SK-N-SH (cell line): ENCODE results near the gene FAF2. TPM values are rescaled to one million over a fixed set of nuclear protein-coding genes. Genes with fewer than 3 reads are reported as not detected.
A peak's percentile ranks its signal among the peaks of the same experiment; 100 is the strongest.

ENCODE experiments used
- CTCF ChIA-PET: fragments of 300-600, 350-600 bp; formaldehyde crosslinking; extraction: SDS; loops from one replicate; lab custom pipeline; 2021; lab: Yijun Ruan, JAX
- POLR2A ChIA-PET: fragments of 350-600 bp; sonication (Branson Sonifier 250); formaldehyde crosslinking; extraction: SDS; loops from one replicate; lab custom pipeline; 2020; ENCODE audit warnings: antibody characterized with exemption, inconsistent platforms; lab: Yijun Ruan, JAX
- DNase-seq: peaks from one replicate; pipeline ENCODE4 v3.0.0; 2012
- H2AFZ ChIP-seq: fragments of 200-600 bp; sonication (generic); 2 replicates; pipeline ENCODE4 v1.8.1; 2016; ENCODE audit warnings: antibody characterized with exemption, mild to moderate bottlenecking, low read depth
- H3F3A ChIP-seq: fragments of 200-600 bp; sonication (generic); replicated peaks from 2 replicates; pipeline ENCODE3; 2016; ENCODE audit warnings: antibody characterized with exemption, mild to moderate bottlenecking; ENCODE audit not compliant: insufficient read depth
- H3K27ac ChIP-seq, 2 experiments: fragments of 200-500 bp in 1 of 2; fragments of 200-600 bp in 1 of 2; sonication (Bioruptor generic) in 1 of 2; sonication (generic), shearing (Covaris generic) in 1 of 2; 2 replicates each; pipeline versions ENCODE4 v1.5.1 to v1.6.1; 2014 to 2016; ENCODE audit warnings: low read depth in 2 of 2, inconsistent platforms in 1 of 2, low read length in 1 of 2, mild to moderate bottlenecking in 1 of 2, mixed read lengths in 1 of 2
- H3K27me3 ChIP-seq: fragments of 200-600 bp; sonication (generic), shearing (Covaris generic); 2 replicates; pipeline ENCODE4 v1.6.1; 2016; ENCODE audit warnings: mixed run types; ENCODE audit not compliant: insufficient read depth
- H3K36me3 ChIP-seq, 2 experiments: fragments of 200-500 bp in 1 of 2; fragments of 200-600 bp in 1 of 2; sonication (Bioruptor generic) in 1 of 2; sonication (generic) in 1 of 2; replicated peaks in 1 of 2; 2 replicates each; pipeline versions ENCODE3 to v1.5.1; 2014 to 2016; ENCODE audit warnings: low read length in 1 of 2, mild to moderate bottlenecking in 1 of 2; ENCODE audit not compliant: insufficient read depth in 2 of 2, control insufficient read depth in 1 of 2
- H3K4me1 ChIP-seq, 2 experiments: fragments of 200-500 bp in 1 of 2; fragments of 200-600 bp in 1 of 2; sonication (Bioruptor generic) in 1 of 2; sonication (generic), shearing (Covaris generic) in 1 of 2; 2 replicates each; pipeline versions ENCODE4 v1.5.1 to v1.6.1; 2014 to 2016; ENCODE audit warnings: low read depth in 1 of 2, low read length in 1 of 2, mixed run types in 1 of 2; ENCODE audit not compliant: insufficient read depth in 2 of 2, control insufficient read depth in 1 of 2
- H3K4me2 ChIP-seq: fragments of 200-600 bp; sonication (generic), shearing (Covaris generic); 2 replicates; pipeline ENCODE4 v1.6.1; 2017; ENCODE audit warnings: mixed run types
- H3K4me3 ChIP-seq, 2 experiments: fragments of 200-500 bp in 1 of 2; fragments of 200-600 bp in 1 of 2; sonication (Bioruptor generic) in 1 of 2; sonication (generic), shearing (Covaris generic) in 1 of 2; 2 replicates each; pipeline versions ENCODE4 v1.5.1 to v1.8.1; 2014 to 2016; ENCODE audit warnings: low read depth in 2 of 2, inconsistent platforms in 1 of 2, low read length in 1 of 2, mild to moderate bottlenecking in 1 of 2, mixed read lengths in 1 of 2, moderate library complexity in 1 of 2
- H3K79me2 ChIP-seq: fragments of 200-600 bp; sonication (generic); 2 replicates; pipeline ENCODE4 v1.8.1; 2017; ENCODE audit warnings: mild to moderate bottlenecking; ENCODE audit not compliant: insufficient read depth
- H3K9ac ChIP-seq: fragments of 200-600 bp; sonication (generic); 2 replicates; pipeline ENCODE4 v1.6.1; 2017; ENCODE audit warnings: mixed run types
- H3K9me2 ChIP-seq: fragments of 200-600 bp; sonication (generic); 2 replicates; pipeline ENCODE4 v1.6.1; 2017; ENCODE audit warnings: mixed run types
- H3K9me3 ChIP-seq: fragments of 200-600 bp; sonication (generic); 2 replicates; pipeline ENCODE4 v1.6.1; 2017; ENCODE audit warnings: mixed run types, mild to moderate bottlenecking, moderate library complexity
- H4K20me1 ChIP-seq: fragments of 200-600 bp; sonication (generic); 2 replicates; pipeline ENCODE4 v1.6.1; 2017; ENCODE audit warnings: mild to moderate bottlenecking, mixed run types; ENCODE audit not compliant: insufficient read depth
- ELF1 ChIP-seq: IDR thresholded peaks from 2 replicates; pipeline ENCODE4 v1.4.0; 2012
- FOSL2 ChIP-seq: IDR thresholded peaks from 2 replicates; pipeline ENCODE4 v1.4.0; 2012; ENCODE audit warnings: low read depth, mild to moderate bottlenecking, moderate library complexity, borderline replicate concordance
- FOXJ3 ChIP-seq: sonication (generic); formaldehyde crosslinking; IDR thresholded peaks from 2 replicates; pipeline ENCODE4 v1.5.1; 2020; ENCODE audit warnings: mild to moderate bottlenecking, missing genetic modification reagents
- MXI1 ChIP-seq: IDR thresholded peaks from 2 replicates; pipeline ENCODE4 v1.6.1; 2012; ENCODE audit warnings: mild to moderate bottlenecking, low read depth, low read length, improper control_type of control experiment
- POLR2AphosphoS5 ChIP-seq: IDR thresholded peaks from 2 replicates; pipeline ENCODE4 v1.6.1; 2012; ENCODE audit warnings: low read depth, low read length
- RFX5 ChIP-seq: IDR thresholded peaks from 2 replicates; pipeline ENCODE4 v1.6.1; 2012; ENCODE audit warnings: mild to moderate bottlenecking, improper control_type of control experiment, low read length
- RXRA ChIP-seq: IDR thresholded peaks from 2 replicates; pipeline ENCODE4 v1.4.0; 2012; ENCODE audit warnings: low read depth, mild to moderate bottlenecking, borderline replicate concordance
- SIN3A ChIP-seq: IDR thresholded peaks from 2 replicates; pipeline ENCODE4 v1.6.1; 2012; ENCODE audit warnings: low read depth, mild to moderate bottlenecking, low read length, moderate library complexity, borderline replicate concordance
- TEAD4 ChIP-seq: IDR thresholded peaks from 2 replicates; pipeline ENCODE4 v1.4.0; 2012; ENCODE audit warnings: mild to moderate bottlenecking, borderline replicate concordance; ENCODE audit not compliant: insufficient read depth
- WGBS: methylation state at CpG from one replicate; pipeline ENCODE4 v1.1.6; 2017; ENCODE audit warnings: low lambda C conversion rate; 5-methylcytosine and 5-hydroxymethylcytosine counted together
- polyA plus RNA-seq, 3 experiments: library from polyadenylated mRNA; depleted of rRNA; stranded (reverse); fragments of >200 nt; gene quantifications; 2 replicates each; pipeline ENCODE4 v1.2.3, GENCODE V29; 2012
- TF ChIP-seq, protein P1 (sequence below): IDR thresholded peaks from 2 replicates; pipeline ENCODE4 v1.4.0; 2012; ENCODE audit warnings: low read depth, borderline replicate concordance
- TF ChIP-seq, protein P2 (sequence below): IDR thresholded peaks from 2 replicates; pipeline ENCODE4 v1.4.0; 2012; ENCODE audit warnings: low read depth, borderline replicate concordance
- TF ChIP-seq, protein P3 (sequence below): fragments of 200-600 bp; sonication (generic); IDR thresholded peaks from 2 replicates; pipeline ENCODE4 v1.6.1; 2017; ENCODE audit warnings: antibody characterized with exemption, mild to moderate bottlenecking, moderate library complexity

Gene FAF2
- polyA plus RNA-seq, 1 of the 3 experiments (the other 2 are of a cell fraction): 25.5 TPM

DNA sequence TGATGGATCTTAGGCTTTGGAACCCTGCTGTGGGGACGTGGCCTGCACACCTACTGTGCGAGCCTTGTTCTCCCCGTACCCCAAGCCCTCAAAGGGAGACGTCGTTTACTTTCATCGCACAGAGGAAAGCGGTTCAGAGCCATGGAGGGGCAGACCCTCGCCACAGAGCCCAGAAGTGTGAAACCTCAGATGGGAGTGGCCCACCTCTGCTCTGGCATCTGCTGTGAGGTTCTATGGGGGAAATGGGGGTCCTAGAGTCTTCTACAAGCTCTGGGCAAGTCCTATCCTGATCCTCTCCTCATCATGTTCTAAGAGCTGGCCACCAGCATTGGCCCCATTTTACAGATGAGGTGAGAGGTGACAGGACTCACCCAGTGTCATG is 92.8 kb downstream of the FAF2 start:
- H2AFZ ChIP-seq: no peak overlapping the region
- POLR2A ChIA-PET: no interaction called here

DNA sequence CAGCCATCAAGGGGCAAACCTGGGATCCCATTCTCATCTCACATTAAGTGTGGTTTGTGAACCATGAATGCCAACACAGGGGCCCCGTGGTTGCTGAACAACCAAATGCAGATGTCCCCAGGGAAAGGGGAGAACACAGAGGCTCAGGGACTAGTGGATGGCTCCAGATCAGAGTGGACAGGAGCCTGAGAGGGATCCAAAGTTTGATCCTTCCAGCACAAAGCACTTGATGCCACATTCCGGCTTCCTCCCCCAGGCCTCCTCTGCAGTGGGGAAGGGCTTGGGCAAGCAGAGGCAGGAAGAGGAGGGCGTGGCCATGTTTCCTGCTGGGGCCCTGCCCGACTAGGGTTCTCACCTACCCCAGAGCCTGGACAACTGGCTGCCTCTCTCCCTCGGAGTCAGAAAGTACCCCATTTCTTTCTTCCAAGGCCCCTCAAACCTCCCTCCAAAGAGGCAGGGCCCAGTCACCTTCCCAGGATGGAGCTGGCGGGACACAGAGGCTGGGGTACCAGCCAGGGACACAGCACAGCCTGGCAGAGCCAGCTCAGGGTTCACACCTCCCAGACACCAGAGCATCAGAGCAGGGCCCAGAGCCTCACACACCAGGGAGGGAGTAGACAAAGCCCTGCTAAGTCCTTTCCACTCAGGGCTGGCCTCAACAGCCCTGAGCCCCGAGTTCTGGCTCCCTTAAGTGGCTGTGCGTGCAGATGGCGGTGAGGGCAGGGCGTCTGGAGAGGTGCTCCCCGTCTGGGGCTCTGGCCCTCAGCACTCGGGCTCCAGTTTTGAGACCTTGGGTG is 93.4 kb downstream of the FAF2 start:
- no peak for DNase-seq
- Histone ChIP-seq H3K4me2 (peak overlapping the region; percentile 94; the same call in 1 of the 2 replicates), H3K27ac (no peak overlapping the region), H3K9ac (no peak overlapping the region), H3K4me1 (peaks cover 10 to 19% of the 10 kb centered on the region in 2 experiments; a peak in 3 of 4 replicates), H3K4me3 (no peak overlapping the region), H3K36me3 (no peaks in the 10 kb centered on the region), H3F3A (no peaks in the 10 kb centered on the region), H2AFZ (no peak overlapping the region), H3K27me3 (no peaks in the 10 kb centered on the region), H3K9me2 (no peaks in the 10 kb centered on the region), H3K9me3 (no peaks in the 10 kb centered on the region), H4K20me1 (no peaks in the 10 kb centered on the region), H3K79me2 (peaks cover 2% of the 10 kb centered on the region; the same call in 1 of the 2 replicates)
- 72% methylated on average over 5 of the region's 12 CpGs for WGBS
- CTCF ChIA-PET: interaction anchor here (0.9 to 3.5 kb wide), 5 partner anchors 32 to 125 kb away, joined by 3 to 20 read pairs (median 4); partner anchors contain the start of gene CLTB
- TF ChIP-seq SIN3A (no peak), POLR2AphosphoS5 (no peak), TEAD4 (no peak), FOXJ3 (CRISPR knock-in tag) (no peak), RFX5 (no peak), RXRA (no peak)
- TF ChIP-seq, protein P1, sequence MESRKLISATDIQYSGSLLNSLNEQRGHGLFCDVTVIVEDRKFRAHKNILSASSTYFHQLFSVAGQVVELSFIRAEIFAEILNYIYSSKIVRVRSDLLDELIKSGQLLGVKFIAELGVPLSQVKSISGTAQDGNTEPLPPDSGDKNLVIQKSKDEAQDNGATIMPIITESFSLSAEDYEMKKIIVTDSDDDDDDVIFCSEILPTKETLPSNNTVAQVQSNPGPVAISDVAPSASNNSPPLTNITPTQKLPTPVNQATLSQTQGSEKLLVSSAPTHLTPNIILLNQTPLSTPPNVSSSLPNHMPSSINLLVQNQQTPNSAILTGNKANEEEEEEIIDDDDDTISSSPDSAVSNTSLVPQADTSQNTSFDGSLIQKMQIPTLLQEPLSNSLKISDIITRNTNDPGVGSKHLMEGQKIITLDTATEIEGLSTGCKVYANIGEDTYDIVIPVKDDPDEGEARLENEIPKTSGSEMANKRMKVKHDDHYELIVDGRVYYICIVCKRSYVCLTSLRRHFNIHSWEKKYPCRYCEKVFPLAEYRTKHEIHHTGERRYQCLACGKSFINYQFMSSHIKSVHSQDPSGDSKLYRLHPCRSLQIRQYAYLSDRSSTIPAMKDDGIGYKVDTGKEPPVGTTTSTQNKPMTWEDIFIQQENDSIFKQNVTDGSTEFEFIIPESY: no peak
- TF ChIP-seq, protein P2, sequence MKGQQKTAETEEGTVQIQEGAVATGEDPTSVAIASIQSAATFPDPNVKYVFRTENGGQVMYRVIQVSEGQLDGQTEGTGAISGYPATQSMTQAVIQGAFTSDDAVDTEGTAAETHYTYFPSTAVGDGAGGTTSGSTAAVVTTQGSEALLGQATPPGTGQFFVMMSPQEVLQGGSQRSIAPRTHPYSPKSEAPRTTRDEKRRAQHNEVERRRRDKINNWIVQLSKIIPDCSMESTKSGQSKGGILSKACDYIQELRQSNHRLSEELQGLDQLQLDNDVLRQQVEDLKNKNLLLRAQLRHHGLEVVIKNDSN: no peak
- POLR2A ChIA-PET: no interaction called here

More for the DNA sequence above, 92.8 kb downstream of the FAF2 start:
- H3K27ac ChIP-seq: no peak overlapping the region
- H3F3A ChIP-seq: no peaks in the 10 kb centered on the region
- WGBS: 94% methylated on average over 8 of the region's 8 CpGs
- H3K9ac ChIP-seq: no peak overlapping the region
- H3K9me2 ChIP-seq: no peaks in the 10 kb centered on the region
- no peak for TF ChIP-seq POLR2AphosphoS5
- no peak for TF ChIP-seq ELF1
- no peak for TF ChIP-seq FOSL2
- TF ChIP-seq, protein P3, sequence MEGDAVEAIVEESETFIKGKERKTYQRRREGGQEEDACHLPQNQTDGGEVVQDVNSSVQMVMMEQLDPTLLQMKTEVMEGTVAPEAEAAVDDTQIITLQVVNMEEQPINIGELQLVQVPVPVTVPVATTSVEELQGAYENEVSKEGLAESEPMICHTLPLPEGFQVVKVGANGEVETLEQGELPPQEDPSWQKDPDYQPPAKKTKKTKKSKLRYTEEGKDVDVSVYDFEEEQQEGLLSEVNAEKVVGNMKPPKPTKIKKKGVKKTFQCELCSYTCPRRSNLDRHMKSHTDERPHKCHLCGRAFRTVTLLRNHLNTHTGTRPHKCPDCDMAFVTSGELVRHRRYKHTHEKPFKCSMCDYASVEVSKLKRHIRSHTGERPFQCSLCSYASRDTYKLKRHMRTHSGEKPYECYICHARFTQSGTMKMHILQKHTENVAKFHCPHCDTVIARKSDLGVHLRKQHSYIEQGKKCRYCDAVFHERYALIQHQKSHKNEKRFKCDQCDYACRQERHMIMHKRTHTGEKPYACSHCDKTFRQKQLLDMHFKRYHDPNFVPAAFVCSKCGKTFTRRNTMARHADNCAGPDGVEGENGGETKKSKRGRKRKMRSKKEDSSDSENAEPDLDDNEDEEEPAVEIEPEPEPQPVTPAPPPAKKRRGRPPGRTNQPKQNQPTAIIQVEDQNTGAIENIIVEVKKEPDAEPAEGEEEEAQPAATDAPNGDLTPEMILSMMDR: no peak
- no peak for TF ChIP-seq MXI1
- TF ChIP-seq, protein P1: no peak
- H3K4me2 ChIP-seq: no peak overlapping the region
- no peak for DNase-seq
- CTCF ChIA-PET: interaction anchor here (3.5 kb wide), 1 partner anchor 125 kb away, joined by 20 read pairs; the partner anchor contains the start of gene CLTB
- peaks cover 10 to 19% of the 10 kb centered on the region in 2 experiments; a peak in 3 of 4 replicates for H3K4me1 ChIP-seq
- no peaks in the 10 kb centered on the region for H4K20me1 ChIP-seq
- H3K79me2 ChIP-seq: peaks cover 8% of the 10 kb centered on the region
- H3K9me3 ChIP-seq: no peaks in the 10 kb centered on the region
- no peaks in the 10 kb centered on the region for H3K36me3 ChIP-seq
- H3K27me3 ChIP-seq: no peaks in the 10 kb centered on the region
- no peak overlapping the region for H3K4me3 ChIP-seq
